ENCODE measurements around the gene AKAP6. TPM values are rescaled to one million over a fixed set of nuclear protein-coding genes. Genes with fewer than 3 reads are reported as not detected.

Gene AKAP6
- total RNA-seq, 2 experiments from 2014 or later, result 1.2 to 1.4 TPM

GRCh38 chr14:32438517-32438916, 109.4 kb downstream of the AKAP6 start:
- ChIA-PET POLR2A (no interaction called here), CTCF (no interaction called here)
- intact Hi-C loops (cut with micrococcal nuclease), result no loop called here
- no peak for DNase-seq
- H3K27ac Mint-ChIP-seq, result peak overlapping the region; percentile 30
- H3K4me1 Mint-ChIP-seq (ENCODE audit: low read depth), result peaks cover 3% of the 10 kb centered on the region
- peaks cover 2% of the 10 kb centered on the region for H3K36me3 Mint-ChIP-seq (ENCODE audit: low read depth)
- no peak for ATAC-seq
- H3K27me3 Mint-ChIP-seq, result no peaks in the 10 kb centered on the region
- TF ChIP-seq CTCF (IDR thresholded peaks at IDR 0.05), result no peak
- H3K4me3 Mint-ChIP-seq, result no peak overlapping the region
- H3K9me3 Mint-ChIP-seq, result peaks cover 5% of the 10 kb centered on the region

- peaks cover 2% of the 10 kb centered on the region for H3K36me3 Mint-ChIP-seq (ENCODE audit: low read depth)
- peaks cover 5% of the 10 kb centered on the region for H3K9me3 Mint-ChIP-seq
- no peaks in the 10 kb centered on the region for H3K27me3 Mint-ChIP-seq
- H3K27ac Mint-ChIP-seq, result no peak overlapping the region
- DNase-seq (no peak), ATAC-seq (no peak)
- POLR2A ChIA-PET, result no interaction called here
- H3K4me3 Mint-ChIP-seq, result no peak overlapping the region
- no peaks in the 10 kb centered on the region for H3K4me1 Mint-ChIP-seq (ENCODE audit: low read depth)
- intact Hi-C loops (cut with micrococcal nuclease), result no loop called here
- TF ChIP-seq CTCF (IDR thresholded peaks at IDR 0.05), result no peak
- CTCF ChIA-PET, result interaction anchor here (0.6 kb wide), 1 partner anchor 51 kb away, joined by 3 read pairs; no protein-coding TSS in a partner anchor
Measured at GRCh38 chr14:32443890-32444661, 115.0 kb downstream of the AKAP6 start.

GRCh38 chr14:32447371-32447770, 118.3 kb downstream of the AKAP6 start:
- H3K9me3 Mint-ChIP-seq, result no peaks in the 10 kb centered on the region
- intact Hi-C loops (cut with micrococcal nuclease), result no loop called here
- no peaks in the 10 kb centered on the region for H3K4me1 Mint-ChIP-seq (ENCODE audit: low read depth)
- no peaks in the 10 kb centered on the region for H3K36me3 Mint-ChIP-seq (ENCODE audit: low read depth)
- no peak overlapping the region for H3K27ac Mint-ChIP-seq
- CTCF ChIA-PET, result no interaction called here
- H3K27me3 Mint-ChIP-seq, result no peaks in the 10 kb centered on the region
- ATAC-seq, result no peak
- no peak overlapping the region for H3K4me3 Mint-ChIP-seq
- no peak for TF ChIP-seq CTCF (IDR thresholded peaks at IDR 0.05)
- POLR2A ChIA-PET, result no interaction called here
- no peak for DNase-seq

GRCh38 chr14:32449648-32450047, 120.5 kb downstream of the AKAP6 start:
- no peaks in the 10 kb centered on the region for H3K27me3 Mint-ChIP-seq
- no peaks in the 10 kb centered on the region for H3K4me1 Mint-ChIP-seq (ENCODE audit: low read depth)
- H3K36me3 Mint-ChIP-seq (ENCODE audit: low read depth), result no peaks in the 10 kb centered on the region
- no peak overlapping the region for H3K27ac Mint-ChIP-seq
- ChIA-PET POLR2A (no interaction called here), CTCF (no interaction called here)
- no peak for TF ChIP-seq CTCF (IDR thresholded peaks at IDR 0.05)
- no peaks in the 10 kb centered on the region for H3K9me3 Mint-ChIP-seq
- no peak for DNase-seq
- H3K4me3 Mint-ChIP-seq, result no peak overlapping the region
- ATAC-seq, result no peak
- intact Hi-C loops (cut with micrococcal nuclease), result no loop called here

- intact Hi-C loops (cut with micrococcal nuclease), result no loop called here
- ChIA-PET CTCF (interaction anchor here (0.8 kb wide), 1 partner anchor 1562 kb away, joined by 3 read pairs; no protein-coding TSS in a partner anchor), POLR2A (no interaction called here)
- ATAC-seq (no peak), DNase-seq (no peak)
- Mint-ChIP-seq H3K4me3 (no peak overlapping the region), H3K9me3 (no peaks in the 10 kb centered on the region), H3K4me1 (ENCODE audit: low read depth) (no peaks in the 10 kb centered on the region), H3K27me3 (no peaks in the 10 kb centered on the region), H3K27ac (no peak overlapping the region), H3K36me3 (ENCODE audit: low read depth) (no peaks in the 10 kb centered on the region)
- no peak for TF ChIP-seq CTCF (IDR thresholded peaks at IDR 0.05)
Measured at GRCh38 chr14:32450919-32451675, 122.0 kb downstream of the AKAP6 start.
